Kidney (tissue), 14 donors: ENCODE results near the gene GPR85. TPM values are rescaled to one million over a fixed set of nuclear protein-coding genes. Genes with fewer than 3 reads are reported as not detected.
"Not testable (repeated sequence)": the region's sequence is repeated elsewhere in the genome, so short reads cannot be mapped to it uniquely, and the experiment has no call there.

Experiments used
- DNase-seq, 5 donors: peaks; one replicate each; pipeline ENCODE4 v3.0.0-alpha.2; 2013 to 2020
- FAIRE-seq: peaks from 2 replicates; lab custom pipeline; 2012; peaks lifted over from hg19 to GRCh38; lab: Jason Lieb, UNC
- H3K27ac ChIP-seq, 2 donors: one replicate each; pipeline ENCODE4 v1.7.0; 2013; ENCODE audit warnings: low read depth in 2 of 2, low read length in 2 of 2, inconsistent platforms in 1 of 2
- H3K27me3 ChIP-seq: one replicate; pipeline ENCODE4 v1.7.1; 2013; ENCODE audit warnings: low read length, inconsistent platforms; ENCODE audit not compliant: control insufficient read depth, insufficient read depth
- H3K36me3 ChIP-seq, 3 donors: one replicate each; pipeline versions ENCODE4 v1.7.0 to v1.7.1; 2013; ENCODE audit warnings: low read length in 3 of 3, control low read depth in 1 of 3, inconsistent platforms in 1 of 3; ENCODE audit not compliant: insufficient read depth in 3 of 3, control insufficient read depth in 2 of 3
- H3K4me1 ChIP-seq, 3 donors: one replicate each; pipeline versions ENCODE4 v1.7.0 to v1.7.1; 2013; ENCODE audit warnings: low read length in 3 of 3, inconsistent platforms in 1 of 3, low read depth in 1 of 3; ENCODE audit not compliant: control insufficient read depth in 2 of 3, insufficient read depth in 2 of 3
- H3K4me3 ChIP-seq, 3 donors: one replicate each; pipeline versions ENCODE4 v1.7.0 to v1.8.1; 2013; ENCODE audit warnings: low read length in 3 of 3, control low read depth in 1 of 3, inconsistent platforms in 1 of 3
- H3K9ac ChIP-seq, 3 donors: one replicate each; pipeline versions ENCODE4 v1.7.0 to v1.7.1; 2013; ENCODE audit warnings: low read length in 3 of 3, control low read depth in 1 of 3, inconsistent platforms in 1 of 3
- H3K9me3 ChIP-seq, 3 donors: one replicate each; pipeline versions ENCODE4 v1.7.0 to v1.7.1; 2013; ENCODE audit warnings: low read length in 3 of 3, control low read depth in 1 of 3, inconsistent platforms in 1 of 3; ENCODE audit not compliant: control insufficient read depth in 2 of 3, insufficient read depth in 1 of 3
- CTCF ChIP-seq: IDR thresholded peaks from 3 replicates; pipeline ENCODE4 v1.5.1; 2012; ENCODE audit warnings: mild to moderate bottlenecking, moderate library complexity, borderline replicate concordance; ENCODE audit not compliant: insufficient read depth; ENCODE audit errors: extremely low read depth
- intact Hi-C: fragments of 100-400 bp; cut with DNase I; formaldehyde crosslinking; loops from one replicate; pipeline ENCODE4 v1.11.1; 2022
- polyA plus RNA-seq: library from polyadenylated mRNA; stranded (reverse); fragments of 350-450 nt; fragmentation: Illumina TruSeq; extraction: RNeasy Lipid Tissue Mini Kit (QIAGEN cat#74804); gene quantifications from one replicate; pipeline ENCODE4 v1.2.3, GENCODE V29; 2014; ENCODE audit warnings: low read depth, low replicate concordance; ENCODE audit not compliant: insufficient read depth
- total RNA-seq: library from RNA; stranded (reverse); fragmentation: NEBNext Ultra II Directional; extraction: Animal tissue kit (Norgen Biotek cat#: 25700); gene quantifications from one replicate; pipeline ENCODE4 v1.2.1, GENCODE V29; 2021
- donor health status: control.
- donor health status: control.
- donor health status: control.
- donor health status: control.
- donor health status: control.
- donor health status: DM: yes; HTN: yes; CAD: no.
- donor health status: Normal renal cell carcinoma (clear cell type).

GPR85 gene
- total and polyA plus RNA-seq, 2 donors from 2014 or later, result 0.31 to 0.65 TPM

GRCh38 chr7:113054938-113055337 is 31.7 kb downstream of the GPR85 start:
- no peak overlapping the region for H3K27ac ChIP-seq
- intact Hi-C loops, result no loop called here
- H3K9ac ChIP-seq, result no peak overlapping the region
- no peak for TF ChIP-seq CTCF
- FAIRE-seq (no peak), DNase-seq (no peak)
- H3K36me3 ChIP-seq, result no peaks in the 10 kb centered on the region
- H3K9me3 ChIP-seq, result no peaks in the 10 kb centered on the region
- H3K4me1 ChIP-seq, result no peaks in the 10 kb centered on the region
- H3K27me3 ChIP-seq, result no peaks in the 10 kb centered on the region
- no peak overlapping the region for H3K4me3 ChIP-seq

GRCh38 chr7:113054272-113054671 is 32.4 kb downstream of the GPR85 start:
- H3K4me3 ChIP-seq, intact Hi-C loops, H3K27me3 ChIP-seq, FAIRE-seq, H3K27ac ChIP-seq, H3K9ac ChIP-seq, H3K9me3 ChIP-seq, H3K4me1 ChIP-seq, DNase-seq, H3K36me3 ChIP-seq: not testable (repeated sequence)

DNA sequence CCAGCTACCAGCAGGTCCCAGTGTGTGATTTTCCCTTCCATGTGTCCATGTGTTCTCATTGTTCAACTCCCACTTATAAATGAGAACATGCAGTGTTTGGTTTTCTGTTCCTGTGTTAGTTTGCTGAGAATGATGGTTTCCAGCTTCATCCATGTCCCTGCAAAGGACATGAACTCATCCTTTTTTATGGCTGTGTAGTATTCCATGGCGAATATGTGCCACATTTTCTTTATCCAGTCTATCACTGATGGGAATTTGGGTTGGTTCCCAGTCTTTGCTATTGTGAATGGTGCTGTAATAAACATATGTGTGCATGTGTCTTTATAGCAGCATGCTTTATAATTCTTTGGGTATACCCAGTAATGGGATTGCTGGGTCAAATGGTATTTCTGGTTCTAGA is 37.4 kb downstream of the GPR85 start:
- H3K27ac ChIP-seq, FAIRE-seq, H3K27me3 ChIP-seq, H3K4me3 ChIP-seq, H3K9ac ChIP-seq, intact Hi-C loops, H3K36me3 ChIP-seq, H3K9me3 ChIP-seq, DNase-seq, H3K4me1 ChIP-seq: not testable (repeated sequence)

GRCh38 chr7:113046453-113046852 is 40.2 kb downstream of the GPR85 start:
- Histone ChIP-seq H3K27ac (no peak overlapping the region), H3K27me3 (no peaks in the 10 kb centered on the region), H3K4me1 (no peaks in the 10 kb centered on the region), H3K36me3 (no peaks in the 10 kb centered on the region), H3K4me3 (no peak overlapping the region), H3K9ac (no peak overlapping the region), H3K9me3 (no peaks in the 10 kb centered on the region)
- intact Hi-C loops, result no loop called here
- FAIRE-seq, result no peak
- no peak for DNase-seq
- TF ChIP-seq CTCF, result no peak

DNA sequence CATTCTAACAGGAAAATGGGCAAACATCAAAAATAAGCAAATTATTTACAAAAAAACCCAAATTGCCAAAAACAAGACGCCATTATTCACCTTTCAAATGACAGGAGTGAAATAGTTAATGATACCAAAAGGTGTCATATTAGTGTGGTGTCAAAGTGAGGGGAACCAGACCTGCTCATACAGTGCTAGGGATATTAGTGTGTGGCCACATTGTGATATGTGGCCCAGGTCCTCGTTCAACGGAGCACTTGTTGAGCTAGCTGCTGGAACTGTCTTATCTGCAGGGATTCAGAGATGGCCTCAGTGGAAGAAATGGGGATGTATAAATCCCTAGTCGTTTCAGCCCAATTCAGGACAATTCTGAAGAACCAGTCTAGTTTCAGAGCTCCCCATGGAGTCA is 41.2 kb downstream of the GPR85 start:
- intact Hi-C loops, result no loop called here
- DNase-seq (no peak), FAIRE-seq (no peak)
- no peaks in the 10 kb centered on the region for H3K9me3 ChIP-seq
- no peaks in the 10 kb centered on the region for H3K27me3 ChIP-seq
- no peak for TF ChIP-seq CTCF
- H3K4me3 ChIP-seq, result no peak overlapping the region
- H3K4me1 ChIP-seq, result no peaks in the 10 kb centered on the region
- H3K36me3 ChIP-seq, result no peaks in the 10 kb centered on the region
- H3K9ac ChIP-seq, result no peak overlapping the region
- no peak overlapping the region for H3K27ac ChIP-seq
